Measurements from ENCODE around the gene HELQ. TPM values are rescaled to one million over a fixed set of nuclear protein-coding genes. Genes with fewer than 3 reads are reported as not detected.

The HELQ gene
- total and polyA plus RNA-seq, 2 donors (not counting 1 experiment from before 2014, with no cell fraction given), result 12.0 to 14.4 TPM

- Histone ChIP-seq H3K9ac (ENCODE audit: insufficient read depth, low read length) (no peak overlapping the region), H3K27me3 (ENCODE audit: control insufficient read depth, insufficient read depth, low read length) (no peaks in the 10 kb centered on the region), H3K4me3 (replicated peaks in 1 of 4; ENCODE audit: control extremely low read depth in 1 of 4, insufficient read depth in 1 of 4, low read depth in 3 of 4, low read length in 4 of 4) (no peak overlapping the region), H3K27ac (ENCODE audit: insufficient read depth, low read length) (no peak overlapping the region), H3K9me3 (ENCODE audit: control insufficient read depth, insufficient read depth, low read depth, low read length) (no peaks in the 10 kb centered on the region), H3K4me1 (ENCODE audit: control insufficient read depth, extremely low read depth, insufficient read depth, low read length) (no peaks in the 10 kb centered on the region), H4K20me1 (ENCODE audit: control insufficient read depth, extremely low read depth, insufficient read depth, low read length) (no peaks in the 10 kb centered on the region), H3K4me2 (ENCODE audit: extremely low read depth, insufficient read depth, low read length) (no peak overlapping the region), H2AFZ (ENCODE audit: low read length) (peak overlapping the region; percentile 19), H3K79me2 (ENCODE audit: control insufficient read depth, insufficient read depth, low read length) (no peaks in the 10 kb centered on the region), H3K36me3 (ENCODE audit: control insufficient read depth, insufficient read depth, low read length) (no peaks in the 10 kb centered on the region)
- DNase-seq (ENCODE audit: low read depth in 2 of 2), result no peak
- TF ChIP-seq CTCF (conservative IDR thresholded peaks at IDR 0.05 in 1 of 2, IDR thresholded peaks at IDR 0.05 in 1 of 2; ENCODE audit: low read depth in 1 of 2, low read length in 2 of 2) (no peak), EZH2 (IDR thresholded peaks at IDR 0.05; ENCODE audit: low read length, missing control alignments) (no peak)
Observed at GRCh38 chr4:83489711-83490326, 34.2 kb upstream of the HELQ start.

- Histone ChIP-seq H3K9me3 (ENCODE audit: control insufficient read depth, insufficient read depth, low read depth, low read length) (no peaks in the 10 kb centered on the region), H3K4me3 (replicated peaks in 1 of 4; ENCODE audit: control extremely low read depth in 1 of 4, insufficient read depth in 1 of 4, low read depth in 3 of 4, low read length in 4 of 4) (no peak overlapping the region), H3K9ac (ENCODE audit: insufficient read depth, low read length) (no peak overlapping the region), H3K4me2 (ENCODE audit: extremely low read depth, insufficient read depth, low read length) (no peak overlapping the region), H3K4me1 (ENCODE audit: control insufficient read depth, extremely low read depth, insufficient read depth, low read length) (no peaks in the 10 kb centered on the region), H3K36me3 (ENCODE audit: control insufficient read depth, insufficient read depth, low read length) (no peaks in the 10 kb centered on the region), H2AFZ (ENCODE audit: low read length) (peak overlapping the region; percentile 27), H4K20me1 (ENCODE audit: control insufficient read depth, extremely low read depth, insufficient read depth, low read length) (no peaks in the 10 kb centered on the region), H3K27ac (ENCODE audit: insufficient read depth, low read length) (no peak overlapping the region), H3K27me3 (ENCODE audit: control insufficient read depth, insufficient read depth, low read length) (no peaks in the 10 kb centered on the region), H3K79me2 (ENCODE audit: control insufficient read depth, insufficient read depth, low read length) (peaks cover 2% of the 10 kb centered on the region)
- DNase-seq (ENCODE audit: low read depth in 2 of 2), result no peak
- no peak for TF ChIP-seq EZH2 (IDR thresholded peaks at IDR 0.05; ENCODE audit: low read length, missing control alignments)
- TF ChIP-seq CTCF (conservative IDR thresholded peaks at IDR 0.05 in 1 of 2, IDR thresholded peaks at IDR 0.05 in 1 of 2; ENCODE audit: low read depth in 1 of 2, low read length in 2 of 2), result no peak
Observed at GRCh38 chr4:83486457-83487129, 31.0 kb upstream of the HELQ start.

DNA sequence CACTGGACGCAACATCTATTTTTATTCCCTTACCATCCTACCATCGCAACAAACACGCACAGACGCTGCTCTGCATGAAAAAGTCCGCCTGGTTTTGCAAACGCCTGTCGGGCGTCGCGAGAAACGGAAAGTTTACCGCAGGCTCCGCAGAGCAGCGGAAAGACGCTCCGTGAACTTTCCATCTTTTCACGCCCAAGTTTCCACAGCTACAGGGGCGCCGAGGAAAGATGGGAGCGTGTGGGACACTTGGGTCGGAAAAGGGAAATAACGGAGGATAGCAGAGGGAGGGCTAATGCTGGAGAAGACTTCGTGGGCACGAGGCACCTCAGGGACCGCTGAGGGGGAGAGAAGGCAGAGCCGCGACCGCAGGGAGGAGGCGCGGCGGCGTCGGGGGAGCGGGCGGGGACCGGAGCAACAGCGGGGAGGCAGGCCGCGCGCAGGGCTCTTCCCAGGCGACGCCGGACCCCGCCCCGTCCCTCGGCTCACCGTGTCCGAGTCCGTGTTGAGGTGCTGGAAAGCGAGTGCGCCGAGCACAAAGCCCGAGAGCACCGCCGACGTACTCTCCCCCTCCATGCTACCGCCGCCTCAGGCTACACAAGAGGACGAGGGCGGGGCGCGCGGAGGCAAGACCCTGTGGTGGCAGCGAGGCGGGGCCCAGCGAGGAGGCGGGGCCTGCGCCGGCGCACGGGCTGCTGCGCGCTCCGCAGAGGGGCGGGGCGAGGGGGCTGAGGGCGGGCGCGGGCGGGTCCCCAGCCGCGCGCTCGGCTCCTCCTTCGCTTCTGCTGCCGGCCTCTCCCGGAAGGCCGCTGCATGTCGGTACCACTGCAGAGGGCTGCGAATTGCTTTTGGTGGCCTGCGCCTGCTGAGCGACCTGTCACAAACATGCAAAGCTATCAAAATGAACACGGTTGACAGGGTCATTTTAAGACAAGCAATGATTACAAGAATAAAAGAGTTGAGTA is 29.2 kb upstream of the HELQ start, which contains the start of gene ABRAXAS1:
TSS of gene ABRAXAS1 (minus strand) at position 601 of the 962 bp plus-strand sequence. CDS start at position 573, 28 bp downstream.
- Histone ChIP-seq H3K4me3 (replicated peaks in 1 of 4; ENCODE audit: control extremely low read depth in 1 of 4, insufficient read depth in 1 of 4, low read depth in 3 of 4, low read length in 4 of 4) (peak within 1 kb of the TSS; percentile 76 to 88 (median 80)), H3K4me2 (ENCODE audit: extremely low read depth, insufficient read depth, low read length) (peak within 1 kb of the TSS; percentile 96), H3K79me2 (ENCODE audit: control insufficient read depth, insufficient read depth, low read length) (peaks cover 2% of the 10 kb centered on the region), H4K20me1 (ENCODE audit: control insufficient read depth, extremely low read depth, insufficient read depth, low read length) (no peaks in the 10 kb centered on the region), H3K36me3 (ENCODE audit: control insufficient read depth, insufficient read depth, low read length) (no peaks in the 10 kb centered on the region), H3K27me3 (ENCODE audit: control insufficient read depth, insufficient read depth, low read length) (no peaks in the 10 kb centered on the region), H2AFZ (ENCODE audit: low read length) (peak within 1 kb of the TSS; percentile 95), H3K27ac (ENCODE audit: insufficient read depth, low read length) (peak within 1 kb of the TSS; percentile 72), H3K9me3 (ENCODE audit: control insufficient read depth, insufficient read depth, low read depth, low read length) (no peaks in the 10 kb centered on the region), H3K4me1 (ENCODE audit: control insufficient read depth, extremely low read depth, insufficient read depth, low read length) (no peaks in the 10 kb centered on the region), H3K9ac (ENCODE audit: insufficient read depth, low read length) (peak within 1 kb of the TSS; percentile 72)
- peak; percentile 87 to 90 for DNase-seq (ENCODE audit: low read depth in 2 of 2)
- no peak for TF ChIP-seq EZH2 (IDR thresholded peaks at IDR 0.05; ENCODE audit: low read length, missing control alignments)
- TF ChIP-seq CTCF (conservative IDR thresholded peaks at IDR 0.05 in 1 of 2, IDR thresholded peaks at IDR 0.05 in 1 of 2; ENCODE audit: low read depth in 1 of 2, low read length in 2 of 2), result no peak

Data from fibroblast of lung (primary cell).